ENCODE data around the gene TMEM247.

DNA sequence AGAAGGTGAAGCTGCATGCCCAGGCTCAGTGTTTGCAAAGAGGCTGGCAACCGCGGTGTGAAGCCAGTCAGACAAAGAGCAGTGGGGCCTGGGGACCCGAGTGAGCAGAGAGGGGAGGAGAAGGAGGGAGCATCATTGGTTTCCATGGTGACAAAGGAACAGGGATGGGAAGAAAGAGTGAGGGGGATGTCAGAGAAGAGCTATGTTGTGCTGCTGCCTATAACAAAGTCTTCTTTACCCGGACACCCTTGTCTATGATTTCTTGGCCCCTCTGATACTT is 14.5 kb downstream of the TMEM247 start:
- TF ChIP-seq CTCF (IDR thresholded peaks at IDR 0.05; ENCODE audit: low read length) (no peak), EZH2phosphoT487 (IDR thresholded peaks at IDR 0.05; ENCODE audit: low read length) (no peak)
